IPS-20b (cell line): ENCODE measurements around the gene MTFR1L.

ENCODE experiments used
- H3K27ac ChIP-seq: one replicate; pipeline ENCODE4 v1.5.1; 2013; ENCODE audit warnings: low read length
- H3K27me3 ChIP-seq: 2 replicates; pipeline ENCODE4 v1.6.1; 2013; ENCODE audit warnings: mild to moderate bottlenecking, low read length, inconsistent platforms; ENCODE audit not compliant: insufficient read depth
- H3K36me3 ChIP-seq: 2 replicates; pipeline ENCODE4 v1.6.1; 2013; ENCODE audit warnings: low read depth, mild to moderate bottlenecking, inconsistent platforms, low read length, moderate library complexity; ENCODE audit not compliant: insufficient read depth
- H3K4me1 ChIP-seq: 2 replicates; pipeline ENCODE4 v1.6.1; 2013; ENCODE audit warnings: mild to moderate bottlenecking, control low read depth, inconsistent platforms, low read length, moderate library complexity; ENCODE audit not compliant: insufficient read depth
- H3K4me3 ChIP-seq: 2 replicates; pipeline ENCODE4 v1.5.1; 2013; ENCODE audit warnings: mild to moderate bottlenecking, low read length, inconsistent platforms
- H3K9ac ChIP-seq: 2 replicates; pipeline ENCODE4 v1.6.1; 2013; ENCODE audit warnings: low read depth, mild to moderate bottlenecking, inconsistent platforms, low read length, moderate library complexity
- H3K9me3 ChIP-seq: 2 replicates; pipeline ENCODE4 v1.6.1; 2013; ENCODE audit warnings: mild to moderate bottlenecking, low read depth, low read length, inconsistent platforms; ENCODE audit not compliant: insufficient read depth

MTFR1L gene

GRCh38 chr1:25819491-25820246 is at the start of gene MTFR1L:
Gene MTFR1L (plus strand): TSS chr1:25819954. CDS start chr1:25823105, 3,151 bp downstream.
- Histone ChIP-seq H3K9me3 (no peaks in the 10 kb centered on the region), H3K4me1 (peaks cover 6% of the 10 kb centered on the region; the same call in 1 of the 2 replicates), H3K27me3 (peaks cover 15% of the 10 kb centered on the region), H3K9ac (peak within 1 kb of the TSS; percentile 96), H3K4me3 (peak within 1 kb of the TSS; percentile 96), H3K36me3 (peaks cover under 1% of the 10 kb centered on the region; the same call in 1 of the 2 replicates), H3K27ac (peak within 1 kb of the TSS; percentile 83)

- no peak overlapping the region for H3K27ac ChIP-seq
- no peak overlapping the region for H3K9ac ChIP-seq
- no peaks in the 10 kb centered on the region for H3K9me3 ChIP-seq
- no peaks in the 10 kb centered on the region for H3K27me3 ChIP-seq
- H3K4me1 ChIP-seq: no peaks in the 10 kb centered on the region
- H3K36me3 ChIP-seq: no peaks in the 10 kb centered on the region
- no peak overlapping the region for H3K4me3 ChIP-seq
Measured at GRCh38 chr1:25770541-25771220, 49.1 kb upstream of the MTFR1L start.

DNA sequence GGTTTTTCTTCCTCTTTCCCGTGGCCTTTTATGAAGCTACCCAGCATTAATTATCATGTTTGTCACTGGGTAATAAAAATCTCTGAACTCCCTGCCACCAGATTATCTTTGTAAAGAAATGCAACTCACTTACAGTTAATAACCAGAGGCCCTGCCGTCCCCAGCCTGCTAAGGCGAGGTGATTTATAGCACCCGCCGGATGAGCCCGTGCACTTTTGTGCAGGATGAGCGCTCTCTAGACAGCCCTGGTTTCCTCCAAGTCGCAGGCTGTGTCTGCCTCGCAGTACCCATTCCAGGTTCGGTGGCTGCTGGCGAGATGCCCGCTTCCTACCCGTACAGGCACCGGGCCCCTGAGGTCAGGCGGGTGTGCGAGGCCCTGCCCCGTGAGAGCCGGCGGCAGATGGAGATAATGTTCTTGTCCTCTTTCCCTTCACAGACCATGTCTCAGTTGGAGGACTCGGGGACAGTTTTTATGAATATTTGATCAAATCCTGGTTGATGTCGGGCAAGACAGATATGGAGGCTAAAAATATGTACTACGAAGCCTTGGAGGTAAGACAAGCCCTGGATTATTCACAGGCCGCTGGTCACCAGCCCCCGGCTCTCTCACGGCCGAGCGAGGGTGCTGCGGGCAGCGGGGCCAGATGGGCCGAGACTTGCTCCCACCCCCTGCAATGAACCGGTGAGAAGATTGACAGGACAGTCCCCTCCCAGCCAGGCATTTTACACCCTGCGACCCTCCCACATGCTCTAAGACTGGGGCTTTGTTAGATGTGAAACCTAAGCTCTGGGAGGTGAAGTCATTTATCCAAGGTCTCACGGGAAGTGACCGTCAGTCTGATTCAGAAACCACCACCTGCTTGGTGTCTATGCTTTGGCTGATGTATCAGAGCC is 48.3 kb upstream of the MTFR1L start:
- no peak overlapping the region for H3K27ac ChIP-seq
- H3K9ac ChIP-seq: no peak overlapping the region; the same call in 1 of the 2 replicates
- no peaks in the 10 kb centered on the region for H3K36me3 ChIP-seq
- no peak overlapping the region for H3K4me3 ChIP-seq
- no peaks in the 10 kb centered on the region for H3K27me3 ChIP-seq
- no peaks in the 10 kb centered on the region for H3K9me3 ChIP-seq
- H3K4me1 ChIP-seq: no peaks in the 10 kb centered on the region

DNA sequence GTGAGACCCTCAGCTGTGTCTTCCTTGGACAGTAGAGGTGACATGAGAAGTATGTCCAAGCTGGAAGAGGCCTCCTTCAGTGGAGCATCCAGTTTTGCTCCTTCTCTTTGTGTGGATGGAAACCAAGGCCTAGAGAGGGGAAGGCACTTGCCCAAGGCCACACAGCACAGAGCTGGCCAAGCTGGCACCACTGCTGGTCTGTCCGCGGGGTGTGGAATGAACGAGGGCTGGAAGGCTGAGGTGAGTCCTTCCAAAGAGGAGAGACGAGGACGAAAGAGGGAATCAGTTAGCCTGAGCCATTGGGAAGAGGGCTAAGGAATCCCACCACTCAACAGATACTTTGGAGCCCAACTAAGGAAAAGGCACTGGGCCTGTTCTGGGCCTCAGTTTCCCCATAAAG is 47.6 kb upstream of the MTFR1L start:
- no peaks in the 10 kb centered on the region for H3K9me3 ChIP-seq
- H3K27ac ChIP-seq: no peak overlapping the region
- H3K4me1 ChIP-seq: no peaks in the 10 kb centered on the region

DNA sequence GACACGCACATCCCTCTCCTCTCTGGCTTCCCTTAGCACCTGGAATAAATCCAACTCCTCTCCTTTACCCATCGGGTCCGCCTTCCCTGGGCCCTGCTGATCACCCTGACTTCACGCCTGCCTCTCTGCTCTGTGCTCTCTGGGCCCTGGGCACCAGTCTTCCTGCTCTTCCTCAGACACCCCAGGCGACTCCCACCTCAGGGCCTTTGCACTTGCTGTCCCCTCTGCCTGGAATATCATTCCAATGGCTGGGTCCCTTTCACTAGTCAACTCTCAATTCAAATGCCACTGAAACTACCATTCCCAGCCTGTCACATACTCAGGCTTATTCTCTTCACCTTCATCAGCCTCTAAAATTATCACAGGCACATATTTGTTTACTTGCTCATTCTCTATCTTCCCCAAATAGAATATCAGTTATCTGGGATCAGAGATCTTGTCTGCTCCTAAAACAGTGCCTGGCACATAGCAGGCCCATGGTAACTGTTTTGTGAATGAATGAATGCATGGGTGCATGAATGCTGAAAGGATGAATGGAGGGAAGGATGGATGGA is 47.0 kb upstream of the MTFR1L start:
- H3K27me3 ChIP-seq: no peaks in the 10 kb centered on the region
- H3K36me3 ChIP-seq: no peaks in the 10 kb centered on the region
- no peaks in the 10 kb centered on the region for H3K9me3 ChIP-seq
- H3K4me1 ChIP-seq: no peaks in the 10 kb centered on the region
- no peak overlapping the region for H3K27ac ChIP-seq
- H3K4me3 ChIP-seq: no peak overlapping the region
- H3K9ac ChIP-seq: no peak overlapping the region

More for the DNA sequence above, 47.6 kb upstream of the MTFR1L start:
- Histone ChIP-seq H3K9ac (no peak overlapping the region; the same call in 1 of the 2 replicates), H3K4me3 (no peak overlapping the region), H3K27me3 (no peaks in the 10 kb centered on the region), H3K36me3 (no peaks in the 10 kb centered on the region)

GRCh38 chr1:25773441-25774125 is 46.2 kb upstream of the MTFR1L start:
- Histone ChIP-seq H3K27ac (no peak overlapping the region), H3K27me3 (no peaks in the 10 kb centered on the region), H3K36me3 (no peaks in the 10 kb centered on the region), H3K9me3 (no peaks in the 10 kb centered on the region), H3K4me1 (no peaks in the 10 kb centered on the region), H3K9ac (no peak overlapping the region), H3K4me3 (no peak overlapping the region)

DNA sequence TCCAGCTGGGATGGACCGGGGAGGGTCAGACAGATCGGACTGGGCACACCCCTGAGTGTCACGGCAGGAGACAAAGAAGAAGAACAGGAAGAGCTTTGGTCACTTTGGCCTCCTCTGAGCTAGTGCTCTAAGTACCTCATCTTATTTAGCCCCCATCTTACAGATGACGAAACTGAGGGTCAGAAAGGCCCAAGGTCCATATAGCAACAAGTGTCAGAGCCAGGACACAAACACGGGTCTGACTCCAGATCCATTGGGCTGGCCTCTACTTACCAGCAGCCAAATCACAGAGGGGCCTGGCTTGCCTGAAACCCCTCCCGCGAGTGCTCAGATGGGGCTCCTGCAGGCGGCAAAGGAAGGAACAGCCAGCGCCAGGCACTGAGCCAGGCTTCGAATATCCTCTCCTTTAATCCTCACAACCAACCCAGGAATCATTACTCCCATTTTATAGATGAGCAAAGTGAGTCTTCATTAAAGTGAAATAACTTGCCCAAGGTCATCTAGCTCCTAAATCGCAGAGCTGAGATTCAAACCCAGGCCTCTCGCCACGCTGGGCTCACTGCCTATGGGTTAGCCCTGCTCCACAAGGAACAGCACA is 45.4 kb upstream of the MTFR1L start:
- Histone ChIP-seq H3K27ac (no peak overlapping the region), H3K4me1 (peaks cover under 1% of the 10 kb centered on the region; the same call in 1 of the 2 replicates), H3K4me3 (no peak overlapping the region), H3K36me3 (no peaks in the 10 kb centered on the region), H3K9me3 (no peaks in the 10 kb centered on the region), H3K9ac (no peak overlapping the region), H3K27me3 (no peaks in the 10 kb centered on the region)

DNA sequence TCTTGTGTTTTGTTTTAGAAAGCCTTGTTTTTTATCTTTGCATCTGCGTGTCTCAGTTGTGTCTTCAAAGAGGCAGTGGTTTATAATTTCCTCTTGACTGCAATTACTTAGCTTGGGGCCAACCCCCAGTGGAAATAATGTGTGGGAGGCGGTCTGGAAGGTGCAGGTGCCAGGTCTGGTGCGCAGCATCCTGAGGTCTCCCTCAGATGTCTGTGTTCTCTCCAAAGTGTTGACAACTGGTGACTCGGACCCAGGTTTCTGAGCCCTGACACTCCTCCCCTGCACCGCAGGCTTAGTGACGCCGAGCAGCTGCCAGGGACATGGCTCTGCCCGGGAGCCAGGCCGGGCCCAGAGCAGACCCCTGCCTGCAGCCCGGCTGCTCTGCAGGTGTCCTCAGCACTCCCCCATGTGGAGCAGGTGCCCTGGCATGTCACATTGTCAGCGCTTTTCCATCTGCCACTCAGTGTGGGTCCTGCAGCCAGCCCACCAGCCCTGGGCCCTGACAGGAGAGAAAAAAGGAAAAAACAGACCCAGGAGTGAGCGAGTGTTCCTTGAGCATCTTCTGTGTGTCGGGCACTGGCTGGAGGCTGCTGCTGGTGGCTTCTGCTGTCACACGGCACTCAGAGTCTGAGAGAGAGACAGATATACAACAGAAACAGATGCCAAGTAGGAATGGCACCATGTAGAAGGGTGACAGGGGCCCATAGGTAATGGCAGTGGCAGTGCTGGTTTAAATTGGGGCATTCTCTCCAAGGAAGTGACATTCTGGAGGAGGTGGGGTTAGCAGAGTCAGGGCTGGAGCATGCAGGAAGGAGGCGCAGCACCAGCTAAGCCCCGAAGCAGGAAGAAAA is 44.6 kb upstream of the MTFR1L start:
- H3K4me1 ChIP-seq: peaks cover 9% of the 10 kb centered on the region
- H3K36me3 ChIP-seq: no peaks in the 10 kb centered on the region
- H3K9me3 ChIP-seq: no peaks in the 10 kb centered on the region
- no peak overlapping the region for H3K27ac ChIP-seq
- H3K27me3 ChIP-seq: no peaks in the 10 kb centered on the region
- no peak overlapping the region for H3K4me3 ChIP-seq
- H3K9ac ChIP-seq: no peak overlapping the region

DNA sequence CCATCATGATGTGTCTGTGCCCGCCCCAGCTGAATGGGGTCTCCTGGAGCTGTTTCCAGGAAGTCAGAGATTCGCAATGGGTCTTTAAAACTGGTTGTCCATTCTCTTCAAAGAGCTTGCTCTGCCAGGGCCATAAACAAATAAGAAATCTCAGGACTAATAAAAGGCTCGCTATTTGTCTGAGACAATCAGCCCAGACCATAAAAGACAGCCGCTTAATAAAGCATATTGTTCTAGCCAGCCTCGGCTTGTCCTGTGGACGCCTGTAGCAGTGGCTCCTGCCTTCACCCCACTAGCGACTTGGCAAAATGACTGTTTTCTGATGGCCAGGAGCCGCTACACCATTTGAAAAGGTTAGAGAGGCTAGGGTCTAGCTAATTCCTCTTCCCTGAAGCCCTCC is 40.4 kb upstream of the MTFR1L start:
- Histone ChIP-seq H3K4me3 (no peak overlapping the region), H3K9me3 (no peaks in the 10 kb centered on the region), H3K36me3 (no peaks in the 10 kb centered on the region), H3K27ac (no peak overlapping the region), H3K9ac (0 out of 2 replicates have a peak overlapping the region, but pooled peaks have one; percentile 1), H3K27me3 (no peaks in the 10 kb centered on the region), H3K4me1 (peaks cover 17% of the 10 kb centered on the region)

DNA sequence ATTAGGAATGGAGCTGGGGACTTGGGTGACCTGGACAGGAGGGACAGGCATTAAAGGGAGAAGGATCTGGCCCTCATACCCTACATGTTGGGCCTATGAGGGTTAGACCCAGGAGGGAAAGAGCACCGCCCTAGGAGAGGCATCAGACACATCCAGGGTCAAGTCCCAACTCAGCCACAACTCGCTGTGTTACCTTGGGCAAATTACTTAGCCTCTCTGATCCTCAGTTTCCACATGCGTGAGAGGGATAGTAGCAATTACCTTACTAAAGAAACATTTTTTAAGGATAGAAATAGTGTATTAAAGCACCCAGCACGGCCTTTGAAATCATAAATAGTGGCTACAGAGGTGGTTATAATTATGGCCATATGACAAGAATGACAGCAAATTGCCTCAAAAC is 39.9 kb upstream of the MTFR1L start:
- H3K9me3 ChIP-seq: no peaks in the 10 kb centered on the region
- 0 out of 2 replicates have a peak overlapping the region, but pooled peaks have one; percentile 1 for H3K9ac ChIP-seq
- H3K36me3 ChIP-seq: no peaks in the 10 kb centered on the region
- peaks cover 17% of the 10 kb centered on the region for H3K4me1 ChIP-seq
- H3K27me3 ChIP-seq: no peaks in the 10 kb centered on the region
- H3K27ac ChIP-seq: no peak overlapping the region
- H3K4me3 ChIP-seq: no peak overlapping the region
